OCI-LY1 (cell line): ENCODE results near the gene CXXC4.

Experiments used
- EZH2 ChIP-seq: fragments of 200-600 bp; sonication (generic), shearing (Covaris generic); IDR thresholded peaks from 2 replicates; pipeline ENCODE4 v1.8.0; 2017; ENCODE audit warnings: borderline replicate concordance, mixed run types, mild to moderate bottlenecking, antibody characterized with exemption, low read length, moderate library complexity, mixed read lengths
- TF ChIP-seq, protein P1 (sequence below): fragments of 200-600 bp; sonication (generic), shearing (Covaris generic); IDR thresholded peaks from 2 replicates; pipeline ENCODE4 v1.5.1; 2017; ENCODE audit warnings: mild to moderate bottlenecking, antibody characterized with exemption, low read length, moderate library complexity, mixed read lengths

DNA sequence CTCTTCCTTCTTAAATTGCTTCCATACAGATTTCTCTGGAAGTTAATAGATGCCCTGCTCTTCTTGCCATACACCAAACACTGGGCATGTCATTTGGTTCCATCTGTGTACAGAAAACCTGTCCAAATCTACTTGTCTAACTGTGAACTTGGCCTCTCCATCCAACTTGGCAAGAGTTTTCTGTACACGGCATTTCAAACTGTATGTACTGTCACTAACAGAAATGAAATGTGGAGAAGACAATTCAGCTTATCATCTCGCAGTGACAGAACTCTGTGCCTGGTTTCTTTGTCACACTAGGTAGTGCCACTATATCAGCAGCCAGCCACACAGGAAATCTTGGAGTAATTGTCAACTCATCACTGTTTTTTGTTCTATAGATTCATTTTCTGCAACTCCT, 58.2 kb downstream of the CXXC4 start:
- TF ChIP-seq, protein P1, sequence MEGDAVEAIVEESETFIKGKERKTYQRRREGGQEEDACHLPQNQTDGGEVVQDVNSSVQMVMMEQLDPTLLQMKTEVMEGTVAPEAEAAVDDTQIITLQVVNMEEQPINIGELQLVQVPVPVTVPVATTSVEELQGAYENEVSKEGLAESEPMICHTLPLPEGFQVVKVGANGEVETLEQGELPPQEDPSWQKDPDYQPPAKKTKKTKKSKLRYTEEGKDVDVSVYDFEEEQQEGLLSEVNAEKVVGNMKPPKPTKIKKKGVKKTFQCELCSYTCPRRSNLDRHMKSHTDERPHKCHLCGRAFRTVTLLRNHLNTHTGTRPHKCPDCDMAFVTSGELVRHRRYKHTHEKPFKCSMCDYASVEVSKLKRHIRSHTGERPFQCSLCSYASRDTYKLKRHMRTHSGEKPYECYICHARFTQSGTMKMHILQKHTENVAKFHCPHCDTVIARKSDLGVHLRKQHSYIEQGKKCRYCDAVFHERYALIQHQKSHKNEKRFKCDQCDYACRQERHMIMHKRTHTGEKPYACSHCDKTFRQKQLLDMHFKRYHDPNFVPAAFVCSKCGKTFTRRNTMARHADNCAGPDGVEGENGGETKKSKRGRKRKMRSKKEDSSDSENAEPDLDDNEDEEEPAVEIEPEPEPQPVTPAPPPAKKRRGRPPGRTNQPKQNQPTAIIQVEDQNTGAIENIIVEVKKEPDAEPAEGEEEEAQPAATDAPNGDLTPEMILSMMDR: no peak
- no peak for TF ChIP-seq EZH2
